ENCODE data around the gene ADARB2. TPM values are rescaled to one million over a fixed set of nuclear protein-coding genes. Genes with fewer than 3 reads are reported as not detected.
"Not testable (repeated sequence)": the region's sequence is repeated elsewhere in the genome, so short reads cannot be mapped to it uniquely, and the experiment has no call there.

The ADARB2 gene
- total and polyA plus RNA-seq, 5 donors from 2014 or later, result 0.27 to 2.9 (median 0.69) TPM; not detected in 1

GRCh38 chr10:1616701-1617100, 120.6 kb downstream of the ADARB2 start:
- not testable (repeated sequence) for H3K4me1 Mint-ChIP-seq; H3K36me3 Mint-ChIP-seq; H3K27me3 ChIP-seq (ENCODE audit: control insufficient read depth, insufficient read depth, low read length); H3K9me3 Mint-ChIP-seq; H3K4me3 Mint-ChIP-seq; DNase-seq; H3K4me3 ChIP-seq (ENCODE audit: low read depth, low read length); H3K27ac ChIP-seq (ENCODE audit: insufficient read depth, low read length, poor library complexity, severe bottlenecking); H3K4me1 ChIP-seq (ENCODE audit: control insufficient read depth, insufficient read depth, low read length, poor library complexity, severe bottlenecking); H3K27ac Mint-ChIP-seq; ATAC-seq (ENCODE audit: low read depth in 2 of 2); H3K36me3 ChIP-seq (ENCODE audit: control insufficient read depth, insufficient read depth, low read length); H3K27me3 Mint-ChIP-seq; H3K9me3 ChIP-seq (ENCODE audit: control insufficient read depth in 2 of 2, low read length in 2 of 2)

GRCh38 chr10:1615186-1615954, 122.0 kb downstream of the ADARB2 start:
- ATAC-seq (ENCODE audit: low read depth in 2 of 2) (no peak), DNase-seq (no peak)
- Histone ChIP-seq H3K27me3 (ENCODE audit: control insufficient read depth, insufficient read depth, low read length) (no peaks in the 10 kb centered on the region), H3K4me3 (ENCODE audit: low read depth, low read length) (no peak overlapping the region), H3K9me3 (ENCODE audit: control insufficient read depth in 2 of 2, low read length in 2 of 2) (no peaks in the 10 kb centered on the region), H3K27ac (ENCODE audit: insufficient read depth, low read length, poor library complexity, severe bottlenecking) (no peak overlapping the region), H3K4me1 (ENCODE audit: control insufficient read depth, insufficient read depth, low read length, poor library complexity, severe bottlenecking) (no peaks in the 10 kb centered on the region), H3K36me3 (ENCODE audit: control insufficient read depth, insufficient read depth, low read length) (no peaks in the 10 kb centered on the region)
- no peak overlapping the region for H3K27ac Mint-ChIP-seq
- H3K9me3 Mint-ChIP-seq, result peaks cover 0 to 4% (median 0%) of the 10 kb centered on the region in 7 donors
- H3K36me3 Mint-ChIP-seq, result no peaks in the 10 kb centered on the region
- H3K4me1 Mint-ChIP-seq, result no peaks in the 10 kb centered on the region
- H3K27me3 Mint-ChIP-seq, result peaks cover 7% of the 10 kb centered on the region
- H3K4me3 Mint-ChIP-seq, result no peak overlapping the region

GRCh38 chr10:1613511-1613910, 123.8 kb downstream of the ADARB2 start:
- H3K27ac ChIP-seq (ENCODE audit: insufficient read depth, low read length, poor library complexity, severe bottlenecking), result no peak overlapping the region
- no peak overlapping the region for H3K4me3 ChIP-seq (ENCODE audit: low read depth, low read length)
- Mint-ChIP-seq H3K36me3 (no peaks in the 10 kb centered on the region), H3K4me1 (peaks cover 0 to 5% (median 2%) of the 10 kb centered on the region in 4 donors), H3K4me3 (no peak overlapping the region), H3K27me3 (peaks cover 7% of the 10 kb centered on the region), H3K27ac (no peak overlapping the region), H3K9me3 (peaks cover 0 to 1% (median 0%) of the 10 kb centered on the region in 7 donors)
- ATAC-seq (ENCODE audit: low read depth in 2 of 2) (no peak), DNase-seq (no peak)
- H3K9me3 ChIP-seq (ENCODE audit: control insufficient read depth in 2 of 2, low read length in 2 of 2), result no peaks in the 10 kb centered on the region
- H3K36me3 ChIP-seq (ENCODE audit: control insufficient read depth, insufficient read depth, low read length), result no peaks in the 10 kb centered on the region
- H3K27me3 ChIP-seq (ENCODE audit: control insufficient read depth, insufficient read depth, low read length), result no peaks in the 10 kb centered on the region
- H3K4me1 ChIP-seq (ENCODE audit: control insufficient read depth, insufficient read depth, low read length, poor library complexity, severe bottlenecking), result no peaks in the 10 kb centered on the region

GRCh38 chr10:1612908-1613307, 124.4 kb downstream of the ADARB2 start:
- H3K27me3 Mint-ChIP-seq, result peaks cover 9% of the 10 kb centered on the region
- peaks cover 0 to 8% (median 3%) of the 10 kb centered on the region in 4 donors for H3K4me1 Mint-ChIP-seq
- peaks cover 0 to 1% (median 0%) of the 10 kb centered on the region in 7 donors for H3K9me3 Mint-ChIP-seq
- H3K27ac ChIP-seq (ENCODE audit: insufficient read depth, low read length, poor library complexity, severe bottlenecking), result no peak overlapping the region
- H3K36me3 ChIP-seq (ENCODE audit: control insufficient read depth, insufficient read depth, low read length), result no peaks in the 10 kb centered on the region
- ATAC-seq (ENCODE audit: low read depth in 2 of 2) (no peak), DNase-seq (peak in 1 of 3 donors; percentile 7)
- H3K36me3 Mint-ChIP-seq, result no peaks in the 10 kb centered on the region
- H3K27ac Mint-ChIP-seq, result no peak overlapping the region
- H3K4me3 Mint-ChIP-seq, result no peak overlapping the region
- no peaks in the 10 kb centered on the region for H3K4me1 ChIP-seq (ENCODE audit: control insufficient read depth, insufficient read depth, low read length, poor library complexity, severe bottlenecking)
- H3K9me3 ChIP-seq (ENCODE audit: control insufficient read depth in 2 of 2, low read length in 2 of 2), result no peaks in the 10 kb centered on the region
- H3K4me3 ChIP-seq (ENCODE audit: low read depth, low read length), result no peak overlapping the region
- no peaks in the 10 kb centered on the region for H3K27me3 ChIP-seq (ENCODE audit: control insufficient read depth, insufficient read depth, low read length)

GRCh38 chr10:1611936-1612550, 125.3 kb downstream of the ADARB2 start:
- Histone ChIP-seq H3K4me3 (ENCODE audit: low read depth, low read length) (no peak overlapping the region), H3K4me1 (ENCODE audit: control insufficient read depth, insufficient read depth, low read length, poor library complexity, severe bottlenecking) (no peaks in the 10 kb centered on the region), H3K9me3 (ENCODE audit: control insufficient read depth in 2 of 2, low read length in 2 of 2) (no peaks in the 10 kb centered on the region), H3K27me3 (ENCODE audit: control insufficient read depth, insufficient read depth, low read length) (no peaks in the 10 kb centered on the region), H3K36me3 (ENCODE audit: control insufficient read depth, insufficient read depth, low read length) (no peaks in the 10 kb centered on the region), H3K27ac (ENCODE audit: insufficient read depth, low read length, poor library complexity, severe bottlenecking) (no peak overlapping the region)
- no peak overlapping the region for H3K4me3 Mint-ChIP-seq
- DNase-seq (no peak), ATAC-seq (ENCODE audit: low read depth in 2 of 2) (no peak)
- peaks cover 5% of the 10 kb centered on the region for H3K27me3 Mint-ChIP-seq
- no peaks in the 10 kb centered on the region for H3K36me3 Mint-ChIP-seq
- peaks cover 0 to 9% (median 3%) of the 10 kb centered on the region in 4 donors for H3K4me1 Mint-ChIP-seq
- peaks cover 0 to 1% (median 0%) of the 10 kb centered on the region in 7 donors for H3K9me3 Mint-ChIP-seq
- H3K27ac Mint-ChIP-seq, result no peak overlapping the region

GRCh38 chr10:1610986-1611770, 126.1 kb downstream of the ADARB2 start:
- H3K27ac Mint-ChIP-seq, result no peak overlapping the region
- no peak overlapping the region for H3K4me3 Mint-ChIP-seq
- H3K4me1 ChIP-seq (ENCODE audit: control insufficient read depth, insufficient read depth, low read length, poor library complexity, severe bottlenecking), result no peaks in the 10 kb centered on the region
- peaks cover 0 to 9% (median 3%) of the 10 kb centered on the region in 4 donors for H3K4me1 Mint-ChIP-seq
- no peaks in the 10 kb centered on the region for H3K36me3 Mint-ChIP-seq
- H3K36me3 ChIP-seq (ENCODE audit: control insufficient read depth, insufficient read depth, low read length), result no peaks in the 10 kb centered on the region
- H3K4me3 ChIP-seq (ENCODE audit: low read depth, low read length), result no peak overlapping the region
- H3K9me3 ChIP-seq (ENCODE audit: control insufficient read depth in 2 of 2, low read length in 2 of 2), result no peaks in the 10 kb centered on the region
- no peak overlapping the region for H3K27ac ChIP-seq (ENCODE audit: insufficient read depth, low read length, poor library complexity, severe bottlenecking)
- H3K27me3 Mint-ChIP-seq, result peaks cover 5% of the 10 kb centered on the region
- DNase-seq (no peak), ATAC-seq (ENCODE audit: low read depth in 2 of 2) (no peak)
- no peaks in the 10 kb centered on the region for H3K27me3 ChIP-seq (ENCODE audit: control insufficient read depth, insufficient read depth, low read length)
- H3K9me3 Mint-ChIP-seq, result peaks cover 0 to 3% (median 0%) of the 10 kb centered on the region in 7 donors

GRCh38 chr10:1609648-1609970, 127.7 kb downstream of the ADARB2 start:
- H3K4me1 Mint-ChIP-seq, result peaks cover 0 to 9% (median 3%) of the 10 kb centered on the region in 4 donors
- H3K36me3 ChIP-seq (ENCODE audit: control insufficient read depth, insufficient read depth, low read length), result no peaks in the 10 kb centered on the region
- peaks cover 0 to 3% (median 0%) of the 10 kb centered on the region in 7 donors for H3K9me3 Mint-ChIP-seq
- no peaks in the 10 kb centered on the region for H3K27me3 ChIP-seq (ENCODE audit: control insufficient read depth, insufficient read depth, low read length)
- no peak for DNase-seq
- ATAC-seq (ENCODE audit: low read depth in 2 of 2), result no peak
- H3K4me1 ChIP-seq (ENCODE audit: control insufficient read depth, insufficient read depth, low read length, poor library complexity, severe bottlenecking), result no peaks in the 10 kb centered on the region
- no peak overlapping the region for H3K27ac ChIP-seq (ENCODE audit: insufficient read depth, low read length, poor library complexity, severe bottlenecking)
- H3K36me3 Mint-ChIP-seq, result no peaks in the 10 kb centered on the region
- H3K4me3 ChIP-seq (ENCODE audit: low read depth, low read length), result no peak overlapping the region
- no peak overlapping the region for H3K27ac Mint-ChIP-seq
- no peak overlapping the region for H3K4me3 Mint-ChIP-seq
- H3K9me3 ChIP-seq (ENCODE audit: control insufficient read depth in 2 of 2, low read length in 2 of 2), result no peaks in the 10 kb centered on the region
- H3K27me3 Mint-ChIP-seq, result peaks cover 5% of the 10 kb centered on the region
